Calu3 (cell line): ENCODE results near the gene TEKT3. TPM values are rescaled to one million over a fixed set of nuclear protein-coding genes. Genes with fewer than 3 reads are reported as not detected.
A peak's percentile ranks its signal among the peaks of the same experiment; 100 is the strongest.

Experiments
- BruUV-seq: library from RNA; stranded (reverse); fragments of 400-500 nt; replicated peaks from 2 replicates; lab custom pipeline; 2021; lab: Mats Ljungman, UMichigan
- CTCF ChIA-PET: fragments of 300-600 bp; sonication (Branson Sonifier 250); formaldehyde crosslinking; loops from one replicate; lab custom pipeline; 2022; ENCODE audit warnings: antibody characterized with exemption; lab: Charles Lee
- DNase-seq: peaks from one replicate; pipeline ENCODE4 v3.0.0; 2022
- H3K27ac Mint-ChIP-seq: one replicate; pipeline ENCODE4 v1.8.0; 2022; ENCODE audit warnings: mixed read lengths; ENCODE audit not compliant: unreplicated experiment
- H3K27me3 Mint-ChIP-seq: one replicate; pipeline ENCODE4 v1.8.0; 2022; ENCODE audit warnings: mixed read lengths; ENCODE audit not compliant: unreplicated experiment
- H3K36me3 Mint-ChIP-seq: one replicate; pipeline ENCODE4 v1.8.0; 2022; ENCODE audit warnings: mild to moderate bottlenecking, moderate library complexity, mixed read lengths; ENCODE audit not compliant: insufficient read depth, unreplicated experiment
- H3K4me1 Mint-ChIP-seq: one replicate; pipeline ENCODE4 v1.8.0; 2022; ENCODE audit warnings: mild to moderate bottlenecking, low read depth, mixed read lengths; ENCODE audit not compliant: unreplicated experiment
- H3K4me3 Mint-ChIP-seq: one replicate; pipeline ENCODE4 v1.8.0; 2022; ENCODE audit warnings: mild to moderate bottlenecking, low read depth, moderate library complexity, mixed read lengths; ENCODE audit not compliant: unreplicated experiment
- H3K9me3 Mint-ChIP-seq: one replicate; pipeline ENCODE4 v1.8.0; 2022; ENCODE audit warnings: low read depth, mixed read lengths; ENCODE audit not compliant: unreplicated experiment
- CTCF ChIP-seq: fragments of 200-600 bp; IDR thresholded peaks from one replicate; pipeline ENCODE4 v1.8.0; 2022; ENCODE audit warnings: antibody characterized with exemption; ENCODE audit not compliant: unreplicated experiment
- intact Hi-C: fragments of 100-400 bp; cut with micrococcal nuclease; formaldehyde crosslinking; loops from one replicate; pipeline ENCODE4 v1.10.0; 2022; ENCODE audit not compliant: unreplicated experiment
- total RNA-seq: library from RNA; stranded (reverse); gene quantifications from 2 replicates; pipeline ENCODE4 v1.2.3, GENCODE V29; 2022

The TEKT3 gene
- total RNA-seq, 1 experiment from 2014 or later: not detected

DNA sequence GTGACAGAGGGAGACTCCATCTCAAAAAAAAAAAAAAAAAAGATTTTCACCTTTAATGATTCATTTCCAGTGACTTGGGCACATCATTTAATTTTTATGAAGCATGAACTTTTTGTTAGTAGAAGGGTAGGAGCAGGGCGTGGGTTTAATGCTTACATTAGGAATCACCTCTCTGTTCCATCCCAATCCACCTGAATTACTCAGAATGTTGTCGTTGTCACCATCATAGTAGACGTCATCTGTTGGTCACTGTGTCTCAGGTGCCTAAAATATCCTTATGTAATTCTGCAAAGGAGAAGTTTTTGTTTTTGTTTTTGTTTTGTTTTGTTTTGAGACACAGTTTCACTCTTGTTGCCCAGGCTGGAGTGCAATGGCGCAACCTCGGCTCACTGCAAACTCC is 38.3 kb upstream of the TEKT3 start:
- no peak for DNase-seq
- CTCF ChIA-PET: no interaction called here
- H3K27ac Mint-ChIP-seq: no peak overlapping the region

GRCh38 chr17:15378243-15378642 is 36.8 kb upstream of the TEKT3 start:
- Mint-ChIP-seq H3K27ac (peak overlapping the region; percentile 33), H3K4me1 (peaks cover 15% of the 10 kb centered on the region), H3K4me3 (no peak overlapping the region), H3K9me3 (no peaks in the 10 kb centered on the region), H3K36me3 (no peaks in the 10 kb centered on the region), H3K27me3 (no peaks in the 10 kb centered on the region)
- no peak for TF ChIP-seq CTCF
- no peak for DNase-seq
- BruUV-seq: no TSS peak
- CTCF ChIA-PET: interaction anchor here (0.6 to 1.4 kb wide), 3 partner anchors 21 to 116 kb away, joined by 3 read pairs; no protein-coding TSS in a partner anchor
- intact Hi-C loops: no loop called here

More for the DNA sequence above, 38.3 kb upstream of the TEKT3 start:
- Mint-ChIP-seq H3K9me3 (no peaks in the 10 kb centered on the region), H3K27me3 (no peaks in the 10 kb centered on the region), H3K4me3 (no peak overlapping the region), H3K4me1 (peaks cover 15% of the 10 kb centered on the region), H3K36me3 (no peaks in the 10 kb centered on the region)
- BruUV-seq: no TSS peak
- TF ChIP-seq CTCF: no peak
- intact Hi-C loops: no loop called here

GRCh38 chr17:15377616-15378015 is 36.2 kb upstream of the TEKT3 start:
- CTCF ChIA-PET: interaction anchor here (0.5 to 1.4 kb wide), 4 partner anchors 9 to 115 kb away, joined by 3 read pairs; no protein-coding TSS in a partner anchor
- Mint-ChIP-seq H3K4me1 (peaks cover 15% of the 10 kb centered on the region), H3K4me3 (no peak overlapping the region), H3K27ac (peak overlapping the region; percentile 33), H3K36me3 (no peaks in the 10 kb centered on the region), H3K9me3 (no peaks in the 10 kb centered on the region), H3K27me3 (no peaks in the 10 kb centered on the region)
- intact Hi-C loops: loop anchor here (1.0 kb wide), 1 partner anchor 117 kb away; no protein-coding TSS in a partner anchor
- DNase-seq: peak; percentile 32
- no TSS peak for BruUV-seq
- no peak for TF ChIP-seq CTCF

GRCh38 chr17:15377200-15377599 is 35.8 kb upstream of the TEKT3 start:
- TF ChIP-seq CTCF: no peak
- H3K36me3 Mint-ChIP-seq: no peaks in the 10 kb centered on the region
- H3K4me1 Mint-ChIP-seq: peaks cover 15% of the 10 kb centered on the region
- no peaks in the 10 kb centered on the region for H3K9me3 Mint-ChIP-seq
- intact Hi-C loops: loop anchor here (1.0 kb wide), 1 partner anchor 117 kb away; no protein-coding TSS in a partner anchor
- CTCF ChIA-PET: interaction anchor here (0.9 to 1.4 kb wide), 3 partner anchors 9 to 115 kb away, joined by 3 read pairs; no protein-coding TSS in a partner anchor
- BruUV-seq: no TSS peak
- H3K4me3 Mint-ChIP-seq: no peak overlapping the region
- H3K27ac Mint-ChIP-seq: no peak overlapping the region
- H3K27me3 Mint-ChIP-seq: no peaks in the 10 kb centered on the region
- peak; percentile 2 for DNase-seq
